GM21367 (cell line): ENCODE measurements around the gene SREBF1.
A peak's percentile ranks its signal among the peaks of the same experiment; 100 is the strongest.

Experiments
- ATAC-seq: cut with Tn5 transposase; IDR thresholded peaks from one replicate; pipeline ENCODE4 v1.9.1; 2021; ENCODE audit not compliant: unreplicated experiment

The SREBF1 gene

DNA sequence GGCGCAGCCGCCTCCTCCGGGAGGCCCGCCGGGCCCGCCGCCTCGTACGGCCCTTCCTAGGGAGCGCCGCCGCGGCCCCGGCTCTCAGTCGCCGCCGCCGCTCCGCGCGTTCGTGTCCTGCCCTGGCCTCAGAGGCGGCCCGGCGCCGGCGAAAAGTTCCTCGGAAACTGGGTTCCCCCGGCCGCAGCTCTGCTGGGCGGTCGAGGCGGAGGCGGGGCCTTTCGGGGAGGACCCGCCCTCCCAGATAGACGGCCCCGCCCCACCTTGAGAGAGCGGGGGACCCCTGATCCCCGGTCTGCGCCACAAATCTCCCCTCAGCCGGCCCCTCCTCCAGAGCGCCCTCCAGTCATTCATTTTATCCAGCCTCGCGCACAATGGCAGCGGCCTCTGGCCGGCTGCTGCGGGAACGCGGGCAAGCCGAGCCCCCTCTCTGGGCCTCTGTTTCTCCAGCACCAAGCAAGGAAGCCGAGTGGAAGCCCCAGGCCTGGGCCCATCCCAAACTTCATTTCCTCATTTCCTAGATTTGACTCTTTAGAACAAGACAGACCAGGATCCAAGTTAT lies at the start of gene SREBF1:
TSS of gene SREBF1 (minus strand) at position 169 of the 562 bp plus-strand sequence. CDS start 169 bp downstream, outside the sequence.
- peak; percentile 10 for ATAC-seq

DNA sequence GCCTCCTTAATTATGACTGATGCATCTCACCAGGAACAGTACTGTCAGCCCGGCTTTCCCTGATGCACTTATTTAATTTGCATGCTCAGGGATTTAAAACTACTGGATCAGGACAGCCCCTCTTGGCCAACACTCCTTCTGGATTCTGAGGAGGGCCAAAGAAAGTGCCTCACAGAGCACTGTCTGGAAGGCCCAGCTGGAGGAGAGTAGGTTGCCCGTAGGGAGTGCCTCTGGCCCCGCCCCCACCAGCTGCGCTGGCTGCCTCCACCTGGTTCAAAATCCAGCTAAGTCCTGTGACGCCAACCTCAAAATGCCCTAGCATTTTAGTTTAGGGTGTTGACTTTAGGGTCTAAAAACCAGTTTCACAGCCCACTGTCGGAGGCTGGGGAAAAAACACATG lies 49.4 kb upstream of the SREBF1 start:
- no peak for ATAC-seq

DNA sequence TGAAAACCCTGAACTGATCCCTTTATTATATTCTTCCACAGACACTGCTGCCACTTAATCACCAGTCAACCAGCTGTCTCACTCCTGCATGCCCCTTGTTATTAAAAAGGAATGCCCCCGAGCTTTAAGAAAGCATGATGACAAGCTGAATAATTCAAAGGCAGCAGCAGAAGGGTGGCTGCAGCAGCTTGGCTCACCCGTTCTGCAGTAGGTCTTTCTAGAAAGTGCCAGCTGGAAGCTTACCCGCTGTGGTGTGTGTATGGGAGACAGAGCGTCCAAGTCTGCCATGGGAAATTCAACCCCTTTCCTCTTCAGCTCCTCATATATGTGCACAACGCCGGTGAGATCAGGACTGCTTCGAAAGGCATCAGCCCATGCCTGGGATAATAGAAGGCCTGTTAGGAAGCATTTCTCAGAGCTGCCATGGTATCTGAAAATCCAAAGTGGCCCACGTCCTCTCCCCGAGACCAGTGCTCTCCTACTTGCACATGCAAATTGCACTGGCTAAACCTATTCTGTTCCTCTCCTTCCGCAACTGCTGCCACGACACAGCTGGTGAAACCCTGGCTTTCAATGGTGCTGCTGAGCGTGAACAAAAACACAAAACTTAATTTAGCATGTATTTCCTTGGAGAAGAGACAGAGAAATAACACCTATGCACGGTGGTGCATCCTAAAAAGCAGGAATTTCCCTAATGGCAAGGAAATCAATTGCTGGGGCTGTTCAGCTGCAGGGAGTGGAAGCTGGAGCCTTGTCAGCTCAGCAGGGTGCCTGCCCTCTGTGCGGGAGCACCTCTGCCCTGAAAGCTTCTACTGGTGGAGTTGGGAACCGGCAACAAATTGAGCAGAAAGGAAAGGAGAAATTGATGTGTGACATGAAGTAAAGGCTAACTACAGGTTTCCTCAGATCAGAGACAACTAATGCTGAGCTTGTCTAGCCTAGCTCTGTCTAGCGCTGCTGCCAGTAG lies 47.9 kb upstream of the SREBF1 start:
- no peak for ATAC-seq

DNA sequence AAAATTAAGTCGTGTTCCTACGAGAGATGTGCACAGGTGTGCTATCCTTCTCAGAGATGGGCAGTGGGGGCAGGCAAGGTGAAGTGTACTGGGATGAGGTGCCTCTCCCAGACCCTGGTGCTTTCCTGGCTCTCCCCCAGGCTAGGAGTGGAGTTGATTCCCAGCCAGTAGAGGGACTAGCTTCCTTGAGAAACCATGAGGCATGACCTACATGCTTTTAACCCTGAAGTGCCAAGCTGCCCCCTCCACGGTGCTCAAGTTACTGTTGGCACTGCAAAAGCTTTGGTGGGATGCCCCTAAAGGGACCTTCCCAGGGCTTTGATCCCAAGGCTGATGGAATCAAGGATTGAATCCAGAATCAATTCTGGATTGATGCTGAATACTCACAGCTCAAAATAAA lies 47.0 kb upstream of the SREBF1 start:
- no peak for ATAC-seq

DNA sequence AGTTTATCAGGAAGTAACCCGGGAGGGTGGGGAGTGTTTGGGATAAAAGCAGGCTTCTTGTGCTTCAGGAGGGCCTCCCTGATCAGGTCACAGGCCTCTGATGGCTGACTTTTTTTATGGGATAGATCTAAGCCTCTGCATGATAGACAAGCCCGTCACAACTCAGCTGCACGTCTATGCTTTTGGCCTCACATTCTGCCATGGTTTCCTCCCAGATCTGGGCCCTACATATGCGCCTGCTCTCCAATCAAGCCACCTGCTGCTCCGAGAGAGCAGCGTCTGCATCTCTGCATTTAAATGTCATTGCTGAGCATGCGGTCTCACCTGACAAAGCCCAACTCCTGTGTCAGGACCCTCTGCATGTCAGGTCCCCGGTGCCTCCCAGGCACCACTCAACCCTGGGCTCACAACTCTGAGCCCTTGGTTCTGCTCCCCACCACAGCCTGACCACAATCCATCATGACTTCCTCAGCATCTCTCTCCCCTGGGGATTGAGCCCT lies 45.3 kb upstream of the SREBF1 start:
- ATAC-seq, result no peak

DNA sequence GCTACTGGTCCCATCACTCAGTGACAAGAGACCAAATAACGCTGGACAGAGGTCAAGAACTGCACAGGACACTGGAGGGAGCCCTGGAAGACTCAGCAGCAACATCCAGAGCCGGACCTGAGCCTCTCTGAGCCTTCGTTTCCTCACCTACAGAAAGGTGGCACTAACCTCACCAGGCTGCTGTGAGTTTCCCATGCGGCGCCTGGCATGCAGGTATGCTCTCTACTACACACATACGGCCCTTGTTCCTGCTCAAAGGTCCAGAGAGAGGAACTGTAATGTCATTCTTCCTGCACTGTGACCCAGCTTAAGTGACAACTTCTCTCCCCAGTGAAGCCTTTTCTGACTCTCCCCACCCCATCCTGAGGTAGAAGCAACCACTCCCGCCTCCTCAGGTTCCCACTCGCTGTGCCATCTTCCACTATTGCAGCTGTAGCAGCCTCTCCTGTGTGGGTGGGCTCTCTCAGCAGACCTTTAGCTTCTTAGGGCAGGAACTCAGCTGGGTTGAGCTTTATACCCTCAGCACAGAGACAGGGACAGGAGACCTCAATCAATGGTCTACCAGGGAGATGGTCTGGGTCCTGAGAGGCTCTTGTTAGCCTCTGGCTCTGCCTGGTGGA lies 43.9 kb upstream of the SREBF1 start:
- ATAC-seq, result no peak

DNA sequence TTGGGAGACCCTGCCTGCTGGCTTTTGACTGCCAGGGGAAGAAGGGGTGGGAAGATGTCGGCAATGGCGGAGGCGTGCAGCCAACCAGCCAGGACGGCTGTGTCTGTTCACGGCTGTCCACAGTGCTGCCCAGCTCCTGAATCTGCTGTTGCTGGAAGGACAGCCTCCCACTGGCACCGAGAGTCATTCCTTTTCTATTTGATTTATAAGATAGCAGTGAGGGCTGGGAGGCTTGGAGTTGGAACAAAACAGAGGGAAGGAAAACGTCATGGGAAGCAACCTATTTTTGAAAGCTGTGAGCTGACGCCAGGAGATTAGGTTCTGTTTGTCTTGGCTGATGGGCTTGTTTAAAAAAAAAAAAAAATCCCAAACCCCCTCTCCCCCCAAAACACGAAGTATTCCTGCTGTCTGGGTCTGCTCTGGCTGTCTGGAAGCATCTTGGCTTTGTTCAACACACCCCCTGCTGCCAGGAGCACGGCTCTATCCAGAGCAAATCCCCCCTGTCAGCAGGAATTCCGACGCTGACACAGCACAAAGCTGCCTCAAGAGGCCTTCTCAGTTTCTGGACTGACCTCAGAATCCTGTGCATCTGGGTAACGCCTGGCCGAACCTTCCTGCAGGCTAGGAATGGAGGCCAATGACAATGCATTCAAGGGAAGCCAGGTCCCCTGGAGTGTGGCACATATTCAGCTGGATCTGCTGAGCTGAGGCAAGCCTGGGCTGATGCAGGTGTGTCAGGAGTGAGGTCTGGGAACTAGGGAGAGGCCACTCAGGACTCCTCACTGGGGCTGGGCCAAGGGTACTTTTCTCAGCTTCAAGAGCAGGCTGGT lies 41.0 kb upstream of the SREBF1 start:
- no peak for ATAC-seq

DNA sequence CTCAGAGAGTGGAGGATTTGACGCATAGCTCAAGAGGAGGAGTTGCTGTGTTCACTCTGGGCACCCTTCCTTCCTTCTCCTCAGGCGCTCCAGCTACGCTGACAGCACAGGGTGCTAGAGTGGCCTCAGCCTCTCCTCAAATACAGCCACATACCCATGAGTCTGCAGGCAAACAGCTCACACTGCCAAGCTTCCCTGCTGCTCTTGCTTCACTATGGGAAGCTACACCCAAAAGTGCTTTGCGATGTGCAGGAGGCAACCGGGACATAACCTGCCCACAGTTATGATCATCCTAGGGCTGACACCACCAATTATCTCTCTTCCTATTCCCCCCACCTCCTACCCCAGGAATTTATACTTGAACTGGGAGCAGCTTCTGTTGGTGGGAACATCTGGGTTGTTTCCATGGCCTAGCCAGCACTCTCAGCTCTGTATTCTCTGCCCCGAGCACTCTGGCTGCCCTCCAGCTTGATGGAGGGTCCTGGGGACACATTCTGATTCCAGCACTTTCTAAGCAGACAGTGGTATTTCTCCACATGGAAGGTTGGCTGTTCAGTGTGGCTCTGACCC lies 40.3 kb upstream of the SREBF1 start:
- no peak for ATAC-seq

DNA sequence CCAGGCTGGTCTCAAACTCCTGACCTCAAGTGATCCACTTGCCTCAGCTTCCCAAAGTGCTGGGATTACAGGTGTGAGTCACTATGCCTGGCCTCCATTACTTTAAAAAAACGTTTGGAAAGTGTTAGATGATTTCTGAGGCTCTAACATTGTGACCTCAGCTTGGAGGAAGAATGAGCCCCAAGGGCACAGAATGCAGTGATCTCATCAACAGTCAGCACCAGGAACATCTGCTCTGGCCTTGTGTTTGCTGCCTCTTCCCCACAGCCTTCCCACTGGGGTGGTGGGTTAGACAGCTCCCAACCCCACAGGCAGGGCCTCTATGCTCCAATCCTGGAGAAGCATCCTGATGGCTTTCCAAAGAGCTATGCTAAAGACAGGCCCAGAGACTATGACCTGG lies 37.7 kb upstream of the SREBF1 start:
- ATAC-seq, result no peak

DNA sequence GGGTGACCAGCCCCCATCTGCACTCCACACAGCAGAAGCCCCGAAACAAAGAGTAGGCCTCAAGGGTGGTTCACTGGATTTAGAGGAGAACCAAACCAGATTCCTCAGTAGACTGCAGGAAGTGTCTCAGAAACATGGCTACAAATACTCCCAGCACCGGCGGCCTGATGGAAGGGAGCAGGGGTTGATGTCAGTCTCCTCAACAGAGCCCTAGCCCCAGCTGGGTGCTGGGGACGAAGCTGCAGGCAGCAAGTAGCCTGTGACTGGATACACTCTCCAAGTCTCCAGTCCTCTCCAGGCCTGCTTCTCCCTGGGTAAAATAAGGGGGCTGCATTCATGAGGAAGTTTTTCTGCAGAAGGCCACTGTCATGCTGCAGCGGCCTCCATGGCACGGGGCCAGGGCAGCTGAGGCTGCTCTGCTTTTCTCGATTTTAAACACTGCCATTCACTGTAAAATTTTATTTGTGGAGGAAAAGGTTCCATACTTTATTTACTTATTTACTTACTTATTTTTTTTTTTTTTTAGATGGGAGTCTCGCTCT lies 36.7 kb upstream of the SREBF1 start:
- no peak for ATAC-seq

DNA sequence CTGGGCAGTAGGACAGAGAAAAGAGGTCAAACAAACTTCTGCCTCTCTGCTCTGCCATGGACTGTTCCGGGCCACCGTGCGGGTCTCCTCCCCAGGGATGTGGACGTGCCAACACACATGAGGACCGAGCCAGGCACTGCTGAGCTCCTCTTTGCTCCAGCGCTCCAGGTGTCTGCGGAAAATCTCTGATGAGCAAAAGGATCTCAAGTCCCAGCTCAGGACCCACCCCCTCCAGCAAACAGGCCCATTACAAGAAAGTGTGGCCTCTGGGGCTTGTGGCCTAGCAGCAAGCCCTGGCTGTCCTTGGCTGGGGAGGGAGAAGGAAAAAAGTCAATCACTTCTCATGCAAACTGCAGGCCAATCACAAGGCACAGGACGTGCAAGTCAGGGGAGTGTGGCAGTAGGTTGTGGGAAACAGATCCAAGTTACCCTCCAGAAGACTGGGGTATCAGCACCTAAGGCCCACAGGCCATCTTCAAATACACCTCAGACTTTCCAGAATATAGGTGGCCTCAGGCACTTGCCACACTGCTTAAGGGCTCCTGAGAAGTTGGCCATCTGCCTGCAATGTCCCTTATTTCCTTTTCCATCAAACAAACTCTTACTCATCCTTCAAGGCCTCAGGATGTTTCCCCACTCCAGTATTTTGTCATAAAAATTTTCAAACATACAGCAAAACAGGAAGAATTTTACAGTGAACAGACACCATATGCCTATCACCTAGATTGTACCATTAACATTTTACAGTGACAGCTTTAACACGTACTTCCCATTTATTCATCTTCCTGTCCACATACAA lies 36.0 kb upstream of the SREBF1 start:
- no peak for ATAC-seq

DNA sequence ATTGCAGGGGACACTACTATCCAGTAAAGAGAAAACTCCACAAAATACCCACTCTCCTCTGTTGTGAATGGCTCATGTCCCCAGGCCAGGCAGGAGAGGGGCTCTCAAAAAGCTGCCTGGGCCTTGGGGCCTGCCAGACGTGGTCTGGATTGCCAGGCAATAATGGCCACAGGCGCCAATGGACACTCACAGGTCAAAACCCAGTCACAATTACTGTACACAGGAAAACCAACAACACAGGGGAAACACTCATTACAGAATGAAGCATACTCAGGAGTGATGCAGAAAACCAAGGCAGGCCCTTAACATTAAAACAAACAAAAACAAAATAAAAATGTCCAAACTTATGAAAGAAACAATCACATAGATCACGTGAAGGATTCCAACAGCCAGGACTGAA lies 35.1 kb upstream of the SREBF1 start:
- no peak for ATAC-seq

DNA sequence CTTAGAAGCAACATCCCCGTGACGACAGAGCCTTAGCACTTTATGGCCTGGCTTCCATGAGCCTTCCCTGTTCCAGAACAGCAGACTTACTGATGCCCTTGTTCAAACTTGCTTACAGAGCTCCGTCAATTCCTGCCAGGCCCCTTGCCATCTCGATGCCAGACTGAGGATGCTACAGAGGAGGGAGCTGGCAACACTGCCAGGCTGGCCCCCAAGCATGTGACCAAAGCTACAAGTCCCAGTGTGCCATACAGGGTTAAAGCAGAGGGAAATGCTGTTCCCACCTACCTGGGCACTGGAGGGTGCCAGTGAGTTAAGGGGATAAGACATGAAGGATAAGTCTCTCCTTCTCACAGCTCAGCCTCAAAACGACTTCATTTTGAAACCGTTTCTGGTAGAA lies 33.5 kb upstream of the SREBF1 start:
- ATAC-seq, result no peak

DNA sequence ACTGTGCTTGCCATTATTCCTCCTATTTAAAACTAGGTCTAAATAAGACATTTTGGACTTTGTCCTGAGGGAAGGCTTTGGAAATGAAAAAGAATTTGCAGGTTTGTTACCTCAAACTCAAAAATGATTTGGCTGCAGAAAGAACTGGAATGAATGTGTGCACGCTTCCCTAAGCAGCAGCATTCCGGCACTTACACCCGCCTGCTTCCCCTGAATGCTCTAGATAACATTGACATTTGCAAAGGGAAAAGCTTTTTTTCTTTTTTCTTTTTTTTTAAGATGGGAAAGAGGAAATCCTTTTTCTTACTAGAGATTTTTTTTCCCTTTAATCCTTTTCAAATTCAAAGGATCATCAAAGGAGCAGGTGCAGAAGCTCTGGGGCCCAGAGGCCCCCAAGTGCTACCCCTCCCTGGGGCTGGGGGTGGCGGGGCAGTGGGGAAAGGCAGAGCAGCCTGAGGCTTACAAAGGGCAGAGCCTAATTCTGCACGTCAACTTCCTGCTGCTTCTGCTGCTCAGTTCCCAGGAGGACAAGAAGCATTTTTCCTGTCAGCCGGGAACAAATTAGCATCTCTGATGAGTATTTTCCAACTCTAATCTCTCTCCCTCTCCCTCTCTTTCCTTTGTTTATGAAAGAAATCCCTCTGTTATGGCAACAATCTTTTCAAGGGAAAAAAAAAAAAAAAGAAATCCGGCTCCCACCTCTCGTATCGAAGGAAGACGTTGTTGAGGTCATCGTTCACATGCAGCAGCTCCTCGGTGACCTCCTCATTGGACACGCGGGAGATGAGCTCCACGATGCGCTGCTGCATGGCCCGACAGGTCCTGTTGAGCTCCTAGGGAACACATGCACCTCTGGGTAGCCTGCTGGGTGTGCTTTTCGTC lies 32.1 kb upstream of the SREBF1 start:
- no peak for ATAC-seq

DNA sequence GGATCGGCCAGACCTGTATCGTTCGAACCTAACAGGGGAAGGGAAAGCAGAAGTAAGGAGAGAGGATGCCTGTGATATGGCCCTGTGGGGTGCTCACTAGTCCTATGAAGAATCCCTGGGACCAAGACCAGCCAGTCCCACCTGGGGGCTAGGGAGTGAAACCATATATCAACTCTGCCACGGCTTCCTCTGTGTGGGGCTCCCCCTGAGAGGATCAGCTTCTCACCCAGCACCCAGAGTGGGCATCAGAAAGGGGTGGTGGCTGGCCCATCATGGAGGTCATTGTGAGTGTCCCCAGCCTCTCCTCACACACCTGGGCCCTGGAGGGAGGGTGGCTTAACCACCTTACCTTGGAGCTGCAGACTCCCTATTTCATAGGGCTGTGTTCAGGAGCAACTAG lies 30.1 kb upstream of the SREBF1 start:
- ATAC-seq, result no peak

DNA sequence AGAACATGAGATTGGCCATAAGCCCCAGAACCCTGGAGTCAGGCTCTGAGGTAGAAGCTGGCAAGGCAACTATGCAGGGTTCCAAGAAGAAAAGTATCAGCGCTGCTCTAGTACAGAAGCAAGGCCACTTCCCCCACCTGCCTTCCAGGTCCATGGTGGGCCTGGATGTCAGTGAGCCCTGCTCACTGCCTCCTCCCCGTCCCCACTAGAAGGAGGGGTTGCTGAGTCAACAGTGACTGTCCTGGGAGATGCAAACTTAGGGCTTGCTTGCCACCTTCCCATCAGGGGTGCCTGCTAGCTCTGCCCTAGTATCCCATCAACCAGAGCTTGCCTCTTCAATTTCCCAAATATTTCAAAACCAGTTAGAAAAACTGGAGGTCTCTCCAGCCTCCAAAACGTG lies 29.6 kb upstream of the SREBF1 start:
- ATAC-seq, result no peak

DNA sequence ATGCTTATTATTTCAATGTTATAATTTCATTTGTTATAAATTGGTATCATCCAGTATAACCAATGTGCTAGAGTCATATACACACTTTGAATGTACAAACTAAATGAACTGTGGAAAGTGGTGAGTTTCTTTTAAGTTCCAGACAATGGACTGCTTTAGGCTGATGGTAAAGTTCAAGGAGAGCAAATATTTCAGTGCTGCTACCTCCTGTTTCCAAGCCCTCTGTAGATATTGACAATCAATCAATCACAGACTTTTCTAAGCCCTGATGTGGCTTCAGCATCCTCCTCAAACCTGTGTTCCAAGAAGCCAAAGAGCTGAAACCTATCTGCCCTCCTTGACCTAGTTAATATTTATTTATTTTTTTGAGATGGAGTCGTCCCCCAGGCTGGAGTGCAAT lies 28.2 kb upstream of the SREBF1 start:
- ATAC-seq, result no peak

DNA sequence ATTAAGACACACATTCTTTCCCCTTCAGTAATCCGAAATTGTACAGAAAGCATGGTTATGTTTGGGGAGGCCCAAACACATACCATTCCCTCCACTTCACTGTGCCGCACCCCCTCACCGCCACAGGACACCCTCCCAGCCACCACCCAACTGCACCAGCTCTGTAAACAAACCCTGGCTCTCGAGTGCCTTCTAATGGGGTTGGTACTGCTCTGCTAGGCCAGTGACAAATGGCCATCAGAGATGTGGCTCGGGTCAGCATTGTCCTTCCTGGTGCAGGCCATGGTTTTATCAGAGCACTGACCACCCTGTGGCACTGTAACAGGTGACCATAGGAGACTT lies 24.0 kb upstream of the SREBF1 start:
- ATAC-seq, result no peak
